NOMO-1 (cell line): ENCODE results near the gene MUC12.
"Not testable (repeated sequence)": the region's sequence is repeated elsewhere in the genome, so short reads cannot be mapped to it uniquely, and the experiment has no call there.

ENCODE experiments used
- DNase-seq, 2 experiments: peaks; one replicate each; lab custom pipeline; 2025; ENCODE audit not compliant: unreplicated experiment in 2 of 2; lab: John Stamatoyannopoulos, UW

MUC12 gene, protein sequence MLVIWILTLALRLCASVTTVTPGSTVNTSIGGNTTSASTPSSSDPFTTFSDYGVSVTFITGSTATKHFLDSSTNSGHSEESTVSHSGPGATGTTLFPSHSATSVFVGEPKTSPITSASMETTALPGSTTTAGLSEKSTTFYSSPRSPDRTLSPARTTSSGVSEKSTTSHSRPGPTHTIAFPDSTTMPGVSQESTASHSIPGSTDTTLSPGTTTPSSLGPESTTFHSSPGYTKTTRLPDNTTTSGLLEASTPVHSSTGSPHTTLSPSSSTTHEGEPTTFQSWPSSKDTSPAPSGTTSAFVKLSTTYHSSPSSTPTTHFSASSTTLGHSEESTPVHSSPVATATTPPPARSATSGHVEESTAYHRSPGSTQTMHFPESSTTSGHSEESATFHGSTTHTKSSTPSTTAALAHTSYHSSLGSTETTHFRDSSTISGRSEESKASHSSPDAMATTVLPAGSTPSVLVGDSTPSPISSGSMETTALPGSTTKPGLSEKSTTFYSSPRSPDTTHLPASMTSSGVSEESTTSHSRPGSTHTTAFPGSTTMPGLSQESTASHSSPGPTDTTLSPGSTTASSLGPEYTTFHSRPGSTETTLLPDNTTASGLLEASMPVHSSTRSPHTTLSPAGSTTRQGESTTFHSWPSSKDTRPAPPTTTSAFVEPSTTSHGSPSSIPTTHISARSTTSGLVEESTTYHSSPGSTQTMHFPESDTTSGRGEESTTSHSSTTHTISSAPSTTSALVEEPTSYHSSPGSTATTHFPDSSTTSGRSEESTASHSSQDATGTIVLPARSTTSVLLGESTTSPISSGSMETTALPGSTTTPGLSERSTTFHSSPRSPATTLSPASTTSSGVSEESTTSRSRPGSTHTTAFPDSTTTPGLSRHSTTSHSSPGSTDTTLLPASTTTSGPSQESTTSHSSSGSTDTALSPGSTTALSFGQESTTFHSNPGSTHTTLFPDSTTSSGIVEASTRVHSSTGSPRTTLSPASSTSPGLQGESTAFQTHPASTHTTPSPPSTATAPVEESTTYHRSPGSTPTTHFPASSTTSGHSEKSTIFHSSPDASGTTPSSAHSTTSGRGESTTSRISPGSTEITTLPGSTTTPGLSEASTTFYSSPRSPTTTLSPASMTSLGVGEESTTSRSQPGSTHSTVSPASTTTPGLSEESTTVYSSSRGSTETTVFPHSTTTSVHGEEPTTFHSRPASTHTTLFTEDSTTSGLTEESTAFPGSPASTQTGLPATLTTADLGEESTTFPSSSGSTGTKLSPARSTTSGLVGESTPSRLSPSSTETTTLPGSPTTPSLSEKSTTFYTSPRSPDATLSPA (N-terminal part only)

GRCh38 chr7:100969066-100969615 lies at the start of gene MUC12:
TSS of gene MUC12 (plus strand) at chr7:100969565. CDS start at chr7:100969623, 58 bp downstream.
- DNase-seq: no peak

DNA sequence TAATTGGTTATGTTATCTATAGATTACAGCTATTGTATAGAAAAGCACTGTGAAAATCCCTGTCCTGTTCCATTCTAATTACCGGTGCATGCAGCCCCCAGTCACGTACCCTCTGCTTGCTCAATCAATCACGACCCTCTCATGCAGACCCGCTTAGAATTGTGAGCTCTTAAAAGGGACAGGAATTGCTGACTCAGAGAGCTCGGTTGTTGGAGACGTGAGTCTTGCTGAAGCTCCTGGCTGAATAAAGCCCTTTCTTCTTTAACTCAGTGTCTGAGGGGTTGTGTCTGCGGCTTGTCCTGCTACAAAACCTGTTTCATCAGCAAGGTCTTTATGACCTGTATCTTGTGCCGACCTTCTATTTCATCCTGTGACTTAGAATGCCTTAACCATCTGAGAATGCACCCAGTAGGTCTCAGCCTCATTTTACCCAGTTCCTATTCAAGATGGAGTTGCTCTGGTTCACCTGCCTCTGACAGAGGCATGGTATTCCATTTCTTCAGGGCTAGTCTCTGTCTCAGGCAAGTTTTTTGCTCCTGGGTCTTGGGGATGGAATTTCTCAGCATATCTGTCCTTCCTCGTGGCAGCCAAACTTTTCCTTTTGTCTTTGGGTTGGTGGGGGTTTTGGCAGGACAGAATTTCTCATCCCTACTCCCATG lies 49.5 kb upstream of the MUC12 start:
- not testable (repeated sequence) for DNase-seq

GRCh38 chr7:100921039-100921438 lies 48.3 kb upstream of the MUC12 start:
- DNase-seq: no peak

GRCh38 chr7:100923616-100924015 lies 45.7 kb upstream of the MUC12 start:
- DNase-seq: not testable (repeated sequence)

- no peak for DNase-seq
These were observed 39.6 kb upstream of the MUC12 start for GRCh38 chr7:100929808-100930174.

GRCh38 chr7:100933734-100934133 lies 35.6 kb upstream of the MUC12 start:
- no peak for DNase-seq

DNA sequence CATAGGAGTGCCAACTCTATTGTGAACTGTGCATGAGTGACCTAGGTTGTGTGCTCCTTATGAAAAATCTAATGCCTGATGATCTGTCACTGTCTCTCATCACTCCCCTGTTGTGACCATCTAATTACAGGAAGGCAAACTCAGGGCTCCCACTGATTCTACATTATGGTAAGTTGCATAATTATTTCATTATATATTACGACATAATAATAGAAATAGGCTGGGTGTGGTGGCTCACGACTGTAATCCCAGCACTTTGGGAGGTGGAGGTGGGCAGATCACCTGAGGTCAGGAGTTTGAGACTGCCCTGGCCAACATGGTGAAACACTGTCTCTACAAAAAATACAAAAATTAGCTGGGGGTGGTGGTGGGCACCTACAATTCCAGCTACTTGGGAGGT lies 34.0 kb upstream of the MUC12 start:
- not testable (repeated sequence) for DNase-seq

DNA sequence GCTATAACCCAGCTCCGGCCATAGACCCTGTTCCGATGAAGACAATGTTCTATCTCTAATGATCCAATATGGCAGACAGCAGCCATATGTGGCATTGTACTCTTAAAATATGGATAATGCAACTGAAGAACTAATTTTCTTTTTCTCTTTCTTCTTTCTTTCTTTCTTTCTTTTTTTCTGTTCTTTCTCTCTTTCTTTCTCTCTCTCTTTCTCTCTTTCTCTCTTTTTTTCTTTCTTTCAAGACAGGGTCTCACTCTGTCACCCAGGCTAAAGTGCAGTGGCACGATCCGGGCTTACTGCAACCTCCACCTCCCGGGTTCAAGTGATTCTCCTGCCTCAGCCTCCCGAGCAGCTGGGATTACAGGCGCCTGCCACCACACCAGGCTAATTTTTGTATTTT lies 33.2 kb upstream of the MUC12 start:
- DNase-seq: not testable (repeated sequence)

- peak; percentile 51 to 53 for DNase-seq
These were observed 27.2 kb upstream of the MUC12 start for GRCh38 chr7:100942045-100942774.

DNA sequence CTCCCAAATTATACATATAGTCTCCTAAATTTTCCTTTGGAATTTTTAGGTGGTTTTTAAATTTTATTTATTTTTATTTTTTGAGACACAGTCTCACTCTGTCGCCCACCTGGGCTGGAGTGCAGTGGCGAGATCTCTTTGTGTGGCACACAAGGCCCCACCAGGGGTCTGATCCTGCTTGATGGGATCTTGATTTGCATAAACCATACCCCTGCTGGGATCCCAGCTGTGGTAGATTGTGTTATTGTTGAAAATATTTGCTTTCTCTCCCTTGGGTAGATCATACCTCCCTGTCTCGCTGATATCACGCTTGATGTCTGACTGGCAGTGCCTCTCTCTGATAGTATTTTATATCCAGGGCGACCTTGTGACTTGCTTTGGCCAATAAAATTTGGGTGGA lies 25.7 kb upstream of the MUC12 start:
- DNase-seq: no peak

DNA sequence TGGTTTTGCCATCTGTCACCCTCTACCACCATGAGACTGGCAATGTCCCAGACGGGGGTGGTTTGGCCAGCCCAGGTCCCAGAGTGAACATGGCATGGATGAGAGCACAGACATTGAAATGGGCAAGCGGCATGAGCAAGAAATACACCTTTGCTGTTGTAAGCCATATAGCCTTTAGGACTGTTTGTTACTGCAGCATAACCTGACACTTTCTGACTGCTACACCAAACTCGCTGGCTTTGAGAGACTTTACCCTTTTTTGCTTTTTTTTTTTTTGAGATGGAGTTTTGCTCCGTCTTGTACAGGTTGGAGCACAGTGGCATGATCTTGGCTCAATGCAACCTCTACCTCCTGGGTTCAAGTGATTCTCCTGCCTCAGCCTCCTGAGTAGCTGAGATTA lies 25.2 kb upstream of the MUC12 start:
- DNase-seq: no peak

DNA sequence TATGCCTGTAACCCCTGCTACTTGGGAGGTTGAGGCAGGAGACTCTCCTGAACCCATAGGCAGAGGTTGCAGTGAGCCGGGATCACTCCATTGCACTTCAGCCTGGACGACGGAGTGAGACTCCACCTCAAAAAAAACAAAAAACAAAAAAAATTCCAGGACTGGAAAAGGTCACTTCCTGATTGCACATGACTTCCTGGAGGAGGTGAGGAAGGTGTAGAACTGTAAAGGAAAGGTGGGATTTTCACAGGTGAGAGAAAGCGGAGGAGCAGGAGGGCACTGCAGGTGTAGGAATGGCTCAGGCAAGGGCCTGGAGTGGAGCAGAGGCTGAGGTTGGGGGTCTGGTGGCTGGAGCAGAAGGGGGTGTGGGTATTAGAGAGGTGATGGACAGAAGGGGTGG lies 23.3 kb upstream of the MUC12 start:
- no peak for DNase-seq

DNA sequence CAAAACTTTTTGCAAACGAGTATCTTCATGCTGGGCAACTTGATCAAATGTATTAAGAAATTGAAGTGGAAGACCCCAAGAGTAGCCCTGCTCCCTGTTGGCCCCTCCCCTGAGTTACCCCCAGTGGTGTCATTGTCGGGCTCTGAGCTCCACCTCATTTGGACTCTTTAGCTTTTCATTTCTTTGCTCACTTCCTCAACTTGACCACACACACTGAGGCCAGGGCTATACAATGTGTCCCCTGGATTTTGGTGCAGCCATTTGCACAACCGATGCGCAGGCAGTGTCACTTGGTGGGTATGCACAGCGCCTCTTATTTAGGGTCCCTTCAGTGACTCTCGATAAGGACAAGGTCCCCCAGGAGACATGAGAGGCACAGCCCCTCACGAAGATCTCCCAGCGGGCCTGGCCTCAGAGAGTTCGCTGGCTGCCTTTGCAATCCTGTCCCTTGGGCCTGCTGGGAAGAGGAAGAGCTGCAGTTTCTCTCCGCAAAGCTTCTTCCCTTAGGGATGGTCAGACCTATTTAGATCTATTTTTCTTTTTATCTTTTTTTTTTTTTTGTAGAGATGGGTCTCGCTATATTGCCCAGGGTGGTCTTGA lies 22.5 kb upstream of the MUC12 start:
- no peak for DNase-seq

DNA sequence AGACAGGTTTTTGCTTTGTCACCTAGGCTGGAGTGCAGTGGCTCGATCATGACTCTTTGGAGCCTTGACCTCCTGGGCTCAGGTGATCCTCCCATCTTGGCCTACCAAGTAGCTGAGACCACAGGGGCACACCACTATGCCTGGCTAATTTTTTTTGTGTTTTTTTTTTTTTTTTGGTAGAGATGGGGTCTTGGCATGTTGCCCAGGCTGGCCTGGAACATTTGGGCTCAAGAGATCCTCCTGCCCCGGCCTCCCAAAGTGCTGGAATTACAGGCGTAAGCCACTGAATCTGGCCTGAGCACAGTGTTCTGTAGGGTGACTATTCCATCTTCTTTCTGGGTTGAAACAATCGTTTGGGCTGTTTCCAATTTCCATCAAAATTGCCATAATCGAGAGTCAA lies 21.6 kb upstream of the MUC12 start:
- DNase-seq: no peak

- no peak for DNase-seq
These were observed 20.0 kb upstream of the MUC12 start, which contains the start of gene MUC3A for GRCh38 chr7:100949227-100949932. TSS of gene MUC3A (plus strand) at chr7:100949534. CDS start at chr7:100949625, 91 bp downstream.

GRCh38 chr7:100949933-100950443 lies 19.4 kb upstream of the MUC12 start:
- DNase-seq: no peak

GRCh38 chr7:100951172-100951571 lies 18.2 kb upstream of the MUC12 start:
- DNase-seq: no peak

- DNase-seq: no peak
These were observed 17.3 kb upstream of the MUC12 start for GRCh38 chr7:100951888-100952560.
